OCI-LY7 (cell line): Measurements from ENCODE around the gene TMEM109. TPM values are rescaled to one million over a fixed set of nuclear protein-coding genes. Genes with fewer than 3 reads are reported as not detected.
A peak's percentile ranks its signal among the peaks of the same experiment; 100 is the strongest.

Experiments
- BruUV-seq: library from RNA; stranded (reverse); fragments of 400-500 nt; replicated peaks from 2 replicates; lab custom pipeline; 2021; lab: Mats Ljungman, UMichigan
- CTCF ChIA-PET: fragments of 300-600 bp; sonication (Branson Sonifier 250); formaldehyde crosslinking; loops from one replicate; lab custom pipeline; 2022; ENCODE audit warnings: antibody characterized with exemption; ENCODE audit not compliant: unreplicated experiment; lab: Charles Lee
- POLR2A ChIA-PET: fragments of 300-600 bp; sonication (Branson Sonifier 250); formaldehyde crosslinking; loops from one replicate; lab custom pipeline; 2022; ENCODE audit warnings: antibody characterized with exemption; lab: Charles Lee
- DNase-seq: peaks from one replicate; pipeline ENCODE4 v3.0.0-alpha.2; 2015; ENCODE audit warnings: low spot score
- H2AFZ ChIP-seq: fragments of 200-600 bp; sonication (generic), shearing (Covaris generic); 2 replicates; pipeline ENCODE4 v1.6.1; 2014; ENCODE audit warnings: mild to moderate bottlenecking, antibody characterized with exemption, low read length, moderate library complexity
- H3K27ac ChIP-seq: fragments of 200-600 bp; sonication (generic); 2 replicates; pipeline ENCODE4 v1.5.1; 2014; ENCODE audit warnings: mixed run types, low read depth, mild to moderate bottlenecking, moderate library complexity, low read length, inconsistent platforms; ENCODE audit not compliant: poor library complexity, severe bottlenecking
- H3K36me3 ChIP-seq: fragments of 200-600 bp; sonication (generic); 2 replicates; pipeline ENCODE4 v1.6.1; 2014; ENCODE audit warnings: mild to moderate bottlenecking, antibody characterized with exemption, low read length, moderate library complexity, mixed read lengths; ENCODE audit not compliant: insufficient read depth
- H3K4me1 ChIP-seq: fragments of 200-600 bp; sonication (generic); 2 replicates; pipeline ENCODE4 v1.5.1; 2014; ENCODE audit warnings: mild to moderate bottlenecking, low read length; ENCODE audit not compliant: insufficient read depth, poor library complexity, severe bottlenecking
- H3K4me2 ChIP-seq: fragments of 200-600 bp; sonication (generic); 2 replicates; pipeline ENCODE4 v1.6.1; 2014; ENCODE audit warnings: mild to moderate bottlenecking, low read length
- H3K4me3 ChIP-seq: fragments of 200-600 bp; sonication (generic); 2 replicates; pipeline ENCODE4 v1.5.1; 2014; ENCODE audit warnings: mild to moderate bottlenecking, low read depth, low read length; ENCODE audit not compliant: poor library complexity, severe bottlenecking
- H3K79me2 ChIP-seq: fragments of 200-600 bp; sonication (generic); 2 replicates; pipeline ENCODE4 v1.6.1; 2016; ENCODE audit warnings: low read depth, mild to moderate bottlenecking, low read length, moderate library complexity, mixed read lengths; ENCODE audit not compliant: insufficient read depth
- H3K9me2 ChIP-seq: fragments of 200-600 bp; sonication (generic); 2 replicates; pipeline ENCODE4 v1.6.1; 2016; ENCODE audit warnings: mild to moderate bottlenecking, low read length, mixed read lengths; ENCODE audit not compliant: insufficient read depth
- H3K9me3 ChIP-seq: fragments of 200-600 bp; sonication (generic); 2 replicates; pipeline ENCODE4 v1.6.1; 2014; ENCODE audit warnings: mild to moderate bottlenecking, mixed run types, low read length, mixed read lengths
- H4K20me1 ChIP-seq: fragments of 200-600 bp; sonication (generic); 2 replicates; pipeline ENCODE4 v1.6.1; 2014; ENCODE audit warnings: mild to moderate bottlenecking, antibody characterized with exemption, low read length, moderate library complexity, mixed read lengths; ENCODE audit not compliant: insufficient read depth
- EZH2phosphoT487 ChIP-seq: fragments of 200-600 bp; sonication (generic); IDR thresholded peaks from 2 replicates; pipeline ENCODE4 v1.6.1; 2018; ENCODE audit warnings: low read depth, borderline replicate concordance, mild to moderate bottlenecking, mixed run types, antibody characterized with exemption, low read length, moderate library complexity, mixed read lengths
- intact Hi-C: fragments of 100-400 bp; cut with micrococcal nuclease; formaldehyde crosslinking; loops from one replicate; pipeline ENCODE4 v1.10.0; 2022; ENCODE audit not compliant: unreplicated experiment
- total RNA-seq, 2 experiments: library from RNA; depleted of rRNA in 1 of 2; stranded (reverse); fragments of >200 nt in 1 of 2; shearing (Covaris generic) in 1 of 2; gene quantifications; 2 replicates each; pipeline ENCODE4 v1.2.3, GENCODE V29; 2014 to 2022
- TF ChIP-seq, protein P1 (sequence below): fragments of 200-600 bp; sonication (generic); conservative IDR thresholded peaks from 2 replicates; pipeline ENCODE4 v1.5.1; 2014; ENCODE audit warnings: mild to moderate bottlenecking, antibody characterized with exemption, low read length, moderate library complexity, mixed read lengths

Gene TMEM109
- total RNA-seq, 2 experiments from 2014 or later: 57.0 to 67.8 TPM

DNA sequence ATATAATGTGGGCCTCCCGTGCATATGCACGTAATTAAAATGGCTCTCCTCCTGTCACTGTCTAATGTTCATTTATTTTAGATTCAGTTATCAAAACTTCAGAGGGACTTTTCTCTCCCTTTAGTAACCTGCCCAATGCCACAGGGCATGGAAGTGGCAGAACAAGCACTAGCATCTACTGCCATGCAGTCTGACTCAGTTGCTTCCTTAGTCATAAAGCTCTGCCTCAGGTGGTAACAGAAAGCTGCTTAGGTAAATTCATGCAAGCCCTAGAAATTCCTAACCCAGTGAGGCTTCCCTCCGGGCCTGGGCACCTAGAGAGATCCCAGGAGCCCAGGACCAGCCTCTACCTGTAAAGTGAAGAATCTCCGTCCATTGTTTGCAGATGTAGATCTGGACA is 16.5 kb upstream of the TMEM109 start:
- Histone ChIP-seq H3K27ac (no peak overlapping the region), H3K79me2 (no peaks in the 10 kb centered on the region), H3K4me3 (no peak overlapping the region), H3K36me3 (peaks cover 99% of the 10 kb centered on the region), H3K9me2 (no peaks in the 10 kb centered on the region), H3K9me3 (no peaks in the 10 kb centered on the region), H3K4me2 (no peak overlapping the region), H2AFZ (no peak overlapping the region), H3K4me1 (no peaks in the 10 kb centered on the region), H4K20me1 (no peaks in the 10 kb centered on the region)
- intact Hi-C loops: loop anchor here (10.0 kb wide), 1 partner anchor 57 kb away; the partner anchor contains the start of gene SLC15A3
- DNase-seq: no peak
- ChIA-PET CTCF (interaction anchor here (0.6 kb wide), 1 partner anchor 67 kb away, joined by 3 read pairs; no protein-coding TSS in a partner anchor), POLR2A (interaction anchor here (1.0 kb wide), 1 partner anchor 18 kb away, joined by 3 read pairs; no protein-coding TSS in a partner anchor)
- no peak for TF ChIP-seq EZH2phosphoT487
- TF ChIP-seq, protein P1, sequence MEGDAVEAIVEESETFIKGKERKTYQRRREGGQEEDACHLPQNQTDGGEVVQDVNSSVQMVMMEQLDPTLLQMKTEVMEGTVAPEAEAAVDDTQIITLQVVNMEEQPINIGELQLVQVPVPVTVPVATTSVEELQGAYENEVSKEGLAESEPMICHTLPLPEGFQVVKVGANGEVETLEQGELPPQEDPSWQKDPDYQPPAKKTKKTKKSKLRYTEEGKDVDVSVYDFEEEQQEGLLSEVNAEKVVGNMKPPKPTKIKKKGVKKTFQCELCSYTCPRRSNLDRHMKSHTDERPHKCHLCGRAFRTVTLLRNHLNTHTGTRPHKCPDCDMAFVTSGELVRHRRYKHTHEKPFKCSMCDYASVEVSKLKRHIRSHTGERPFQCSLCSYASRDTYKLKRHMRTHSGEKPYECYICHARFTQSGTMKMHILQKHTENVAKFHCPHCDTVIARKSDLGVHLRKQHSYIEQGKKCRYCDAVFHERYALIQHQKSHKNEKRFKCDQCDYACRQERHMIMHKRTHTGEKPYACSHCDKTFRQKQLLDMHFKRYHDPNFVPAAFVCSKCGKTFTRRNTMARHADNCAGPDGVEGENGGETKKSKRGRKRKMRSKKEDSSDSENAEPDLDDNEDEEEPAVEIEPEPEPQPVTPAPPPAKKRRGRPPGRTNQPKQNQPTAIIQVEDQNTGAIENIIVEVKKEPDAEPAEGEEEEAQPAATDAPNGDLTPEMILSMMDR: no peak
- BruUV-seq: no TSS peak

DNA sequence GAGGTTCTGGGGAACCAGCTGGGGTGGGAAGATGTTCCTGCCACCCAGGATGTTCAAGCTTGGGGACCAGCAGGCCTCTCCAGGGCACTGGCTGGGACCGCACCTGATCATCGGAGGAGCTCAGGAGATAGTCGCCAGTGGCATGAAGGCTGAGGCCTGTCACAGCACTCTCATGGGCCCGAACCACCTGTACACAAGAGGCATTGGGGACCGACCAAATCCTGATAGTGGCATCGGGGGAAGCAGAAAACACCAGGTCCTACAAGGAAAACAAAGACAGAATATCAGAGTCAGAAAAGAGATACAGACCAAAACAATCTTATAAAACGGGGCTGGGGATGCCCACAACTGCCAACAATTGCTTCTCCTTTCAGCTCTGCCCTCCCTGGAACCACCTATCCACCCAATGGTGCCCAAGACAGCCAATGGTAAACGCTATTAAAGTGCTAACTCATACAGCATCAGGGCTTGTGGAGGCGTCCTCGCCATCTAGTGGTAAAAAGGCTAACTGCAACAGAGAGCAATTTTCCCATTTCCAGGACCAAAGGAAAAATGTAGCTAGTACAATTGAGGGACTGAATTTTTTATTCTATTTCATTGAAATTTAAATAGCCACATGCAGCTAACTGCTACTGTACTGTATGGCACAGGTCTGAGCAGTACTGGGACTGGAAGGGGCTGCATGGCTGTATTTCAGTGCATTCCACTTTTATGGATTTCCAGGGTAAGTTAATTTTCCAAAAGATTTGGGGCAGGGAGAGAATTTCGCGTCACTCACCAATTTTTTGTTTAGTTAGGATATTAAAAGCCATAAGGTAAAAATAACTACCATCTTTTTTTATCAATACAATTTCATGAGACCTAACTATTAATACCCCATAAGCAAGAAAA is 14.7 kb upstream of the TMEM109 start:
- intact Hi-C loops: loop anchor here (1.0 to 10.0 kb wide), 2 partner anchors 56 to 68 kb away; partner anchors contain the start of gene SLC15A3
- peaks cover 2% of the 10 kb centered on the region for H3K4me1 ChIP-seq
- TF ChIP-seq, protein P1: peak; percentile 99
- no peak for TF ChIP-seq EZH2phosphoT487
- DNase-seq: peak; percentile 51
- no peak overlapping the region for H3K4me2 ChIP-seq
- CTCF ChIA-PET: interaction anchor here (0.5 to 2.0 kb wide), 7 partner anchors 12 to 219 kb away, joined by 3 to 12 read pairs (median 4); partner anchors contain the start of genes TMEM109 and TMEM132A
- H2AFZ ChIP-seq: no peak overlapping the region
- no peak overlapping the region for H3K27ac ChIP-seq
- H3K9me2 ChIP-seq: no peaks in the 10 kb centered on the region
- no peaks in the 10 kb centered on the region for H3K9me3 ChIP-seq
- POLR2A ChIA-PET: no interaction called here
- peaks cover 99% of the 10 kb centered on the region for H3K36me3 ChIP-seq
- H3K79me2 ChIP-seq: peaks cover 15% of the 10 kb centered on the region
- BruUV-seq: no TSS peak
- peaks cover 12% of the 10 kb centered on the region for H4K20me1 ChIP-seq
- no peak overlapping the region for H3K4me3 ChIP-seq
